IMR-90 (cell line): ENCODE data around the gene APBB1IP. TPM values are rescaled to one million over a fixed set of nuclear protein-coding genes. Genes with fewer than 3 reads are reported as not detected.

Source experiments
- ATAC-seq: fragments of 200-7000 bp; cut with Tn5 transposase; 2 replicates; pipeline ENCODE4 v1.9.1; 2020; ENCODE audit warnings: low read depth, mild to moderate bottlenecking, moderate library complexity
- BruUV-seq: library from RNA; stranded (reverse); fragments of 400-500 nt; replicated peaks from 2 replicates; lab custom pipeline; 2021; lab: Mats Ljungman, UMichigan
- CTCF ChIA-PET: fragments of 300-600 bp; formaldehyde crosslinking; extraction: SDS; loops from one replicate; lab custom pipeline; 2021; ENCODE audit warnings: antibody characterized with exemption; lab: Yijun Ruan, JAX
- POLR2A ChIA-PET: fragments of 300-600 bp; sonication (Branson Sonifier 250); formaldehyde crosslinking; loops from one replicate; lab custom pipeline; 2022; ENCODE audit warnings: antibody characterized with exemption; ENCODE audit not compliant: unreplicated experiment; lab: Charles Lee
- DNase-seq: peaks from one replicate; pipeline ENCODE4 v3.0.0; 2013
- H2AFZ ChIP-seq: replicated peaks from 2 replicates; pipeline ENCODE3; 2013; ENCODE audit warnings: low read length, mild to moderate bottlenecking; ENCODE audit not compliant: poor library complexity
- H2AK5ac ChIP-seq: 2 replicates; pipeline ENCODE4 v1.6.1; 2013; ENCODE audit warnings: low read depth, low read length, inconsistent platforms
- H2AK9ac ChIP-seq: replicated peaks from 2 replicates; pipeline ENCODE3; 2013; ENCODE audit warnings: mild to moderate bottlenecking, low read depth, low read length, moderate library complexity; ENCODE audit not compliant: poor library complexity
- H2BK120ac ChIP-seq: 2 replicates; pipeline ENCODE4 v1.6.1; 2013; ENCODE audit warnings: low read depth, low read length, inconsistent platforms
- H2BK15ac ChIP-seq: 3 replicates; pipeline ENCODE4 v1.6.1; 2013; ENCODE audit warnings: low read depth, low read length, inconsistent platforms
- H2BK20ac ChIP-seq: 2 replicates; pipeline ENCODE4 v1.6.1; 2013; ENCODE audit warnings: low read depth, mild to moderate bottlenecking, inconsistent platforms, low read length, moderate library complexity
- H2BK5ac ChIP-seq: 2 replicates; pipeline ENCODE4 v1.6.1; 2013; ENCODE audit warnings: mild to moderate bottlenecking, low read depth, low read length, inconsistent platforms; ENCODE audit not compliant: poor library complexity, severe bottlenecking
- H3K14ac ChIP-seq: replicated peaks from 2 replicates; pipeline ENCODE4 v1.6.1; 2013; ENCODE audit warnings: low read depth, low read length, inconsistent platforms
- H3K18ac ChIP-seq: 2 replicates; pipeline ENCODE4 v1.6.1; 2013; ENCODE audit warnings: low read depth, low read length, control low read depth
- H3K23ac ChIP-seq: 2 replicates; pipeline ENCODE4 v1.6.1; 2013; ENCODE audit warnings: low read depth, low read length, inconsistent platforms
- H3K27ac ChIP-seq: 2 replicates; pipeline ENCODE4 v1.5.1; 2013; ENCODE audit warnings: mild to moderate bottlenecking, control low read depth, low read length; ENCODE audit not compliant: insufficient read depth
- H3K27me3 ChIP-seq: 2 replicates; pipeline ENCODE4 v1.6.1; 2013; ENCODE audit warnings: low read length; ENCODE audit not compliant: control insufficient read depth, insufficient read depth
- H3K36me3 ChIP-seq: 2 replicates; pipeline ENCODE4 v1.6.1; 2013; ENCODE audit warnings: low read length, mixed read lengths; ENCODE audit not compliant: control insufficient read depth, insufficient read depth
- H3K4ac ChIP-seq: 2 replicates; pipeline ENCODE4 v1.6.1; 2013; ENCODE audit warnings: low read depth, low read length, inconsistent platforms
- H3K4me1 ChIP-seq: 2 replicates; pipeline ENCODE4 v1.6.1; 2013; ENCODE audit warnings: low read length, mixed read lengths; ENCODE audit not compliant: control insufficient read depth, insufficient read depth
- H3K4me2 ChIP-seq: 2 replicates; pipeline ENCODE4 v1.6.1; 2013; ENCODE audit warnings: low read depth, mild to moderate bottlenecking, control low read depth, low read length, moderate library complexity
- H3K4me3 ChIP-seq: 2 replicates; pipeline ENCODE4 v1.5.1; 2013; ENCODE audit warnings: low read depth, mild to moderate bottlenecking, control low read depth, low read length, moderate library complexity; ENCODE audit not compliant: insufficient read depth
- H3K56ac ChIP-seq: 2 replicates; pipeline ENCODE4 v1.6.1; 2013; ENCODE audit warnings: low read length, inconsistent platforms; ENCODE audit not compliant: insufficient read depth; ENCODE audit errors: extremely low read depth
- H3K79me1 ChIP-seq, 2 experiments: 2 replicates each; pipeline ENCODE4 v1.6.1; 2013; ENCODE audit warnings: low read length in 2 of 2, inconsistent platforms in 1 of 2, low read depth in 1 of 2
- H3K9ac ChIP-seq: 2 replicates; pipeline ENCODE4 v1.6.1; 2013; ENCODE audit warnings: low read depth, low read length, control low read depth
- H3K9me1 ChIP-seq: 2 replicates; pipeline ENCODE4 v1.6.1; 2013; ENCODE audit warnings: low read length, inconsistent platforms; ENCODE audit not compliant: insufficient read depth
- H3K9me3 ChIP-seq: 2 replicates; pipeline ENCODE4 v1.6.1; 2013; ENCODE audit warnings: low read length; ENCODE audit not compliant: control insufficient read depth, insufficient read depth
- H4K20me1 ChIP-seq: 2 replicates; pipeline ENCODE4 v1.6.1; 2013; ENCODE audit warnings: low read length, inconsistent platforms; ENCODE audit not compliant: insufficient read depth
- H4K5ac ChIP-seq: 2 replicates; pipeline ENCODE4 v1.6.1; 2013; ENCODE audit warnings: mild to moderate bottlenecking, low read depth, low read length, control low read depth
- H4K8ac ChIP-seq, 2 experiments: 2 replicates each; pipeline ENCODE4 v1.6.1; 2013; ENCODE audit warnings: low read depth in 2 of 2, low read length in 2 of 2, control low read depth in 1 of 2, inconsistent platforms in 1 of 2
- H4K91ac ChIP-seq: 2 replicates; pipeline ENCODE4 v1.6.1; 2013; ENCODE audit warnings: low read depth, low read length, inconsistent platforms; ENCODE audit not compliant: insufficient read depth
- BHLHE40 ChIP-seq: fragments of 150-350 bp; IDR thresholded peaks from 2 replicates; pipeline ENCODE4 v1.6.1; 2016; ENCODE audit warnings: mild to moderate bottlenecking, low read depth, low read length
- CEBPB ChIP-seq: IDR thresholded peaks from 2 replicates; pipeline ENCODE4 v1.6.1; 2012; ENCODE audit warnings: low read depth, low read length, improper control_type of control experiment
- CHD1 ChIP-seq: IDR thresholded peaks from 2 replicates; pipeline ENCODE4 v1.6.1; 2012; ENCODE audit warnings: low read depth, low read length, improper control_type of control experiment
- ELK1 ChIP-seq: fragments of 150-350 bp; IDR thresholded peaks from 2 replicates; pipeline ENCODE4 v1.6.1; 2016; ENCODE audit warnings: low read depth, mild to moderate bottlenecking, low read length, moderate library complexity, borderline replicate concordance
- FOS ChIP-seq: fragments of 150-350 bp; IDR thresholded peaks from 2 replicates; pipeline ENCODE4 v1.6.1; 2016; ENCODE audit warnings: low read depth, low read length
- MAFK ChIP-seq: IDR thresholded peaks from 2 replicates; pipeline ENCODE4 v1.6.1; 2012; ENCODE audit warnings: low read depth, low read length, improper control_type of control experiment
- MAZ ChIP-seq: IDR thresholded peaks from 2 replicates; pipeline ENCODE4 v1.6.1; 2012; ENCODE audit warnings: low read depth, mild to moderate bottlenecking, low read length, improper control_type of control experiment, moderate library complexity, borderline replicate concordance
- MXI1 ChIP-seq: IDR thresholded peaks from 2 replicates; pipeline ENCODE4 v1.6.1; 2012; ENCODE audit warnings: low read depth, mild to moderate bottlenecking, low read length, moderate library complexity, borderline replicate concordance
- NFE2L2 ChIP-seq: fragments of 150-350 bp; IDR thresholded peaks from 2 replicates; pipeline ENCODE4 v1.6.1; 2016; ENCODE audit warnings: low read depth, mild to moderate bottlenecking, low read length
- POLR2A ChIP-seq: IDR thresholded peaks from 2 replicates; pipeline ENCODE4 v1.6.1; 2012; ENCODE audit warnings: mild to moderate bottlenecking, low read depth, low read length
- RAD21 ChIP-seq: IDR thresholded peaks from 2 replicates; pipeline ENCODE4 v1.6.1; 2012; ENCODE audit warnings: low read length, improper control_type of control experiment
- RCOR1 ChIP-seq: IDR thresholded peaks from 2 replicates; pipeline ENCODE4 v1.6.1; 2012; ENCODE audit warnings: mild to moderate bottlenecking, low read length, improper control_type of control experiment; ENCODE audit not compliant: insufficient replicate concordance
- RFX5 ChIP-seq: IDR thresholded peaks from 2 replicates; pipeline ENCODE4 v1.8.0; 2012; ENCODE audit warnings: low read depth, mild to moderate bottlenecking, low read length, moderate library complexity
- SMC3 ChIP-seq: fragments of 150-350 bp; IDR thresholded peaks from 2 replicates; pipeline ENCODE4 v1.6.1; 2016; ENCODE audit warnings: low read depth, mild to moderate bottlenecking, antibody characterized with exemption, low read length, moderate library complexity
- whole genome bisulfite sequencing, 2 experiments: methylation state at CpG; one replicate each; pipeline versions ENCODE4 v1.1.5 to v1.1.7; 2013; ENCODE audit warnings: missing lambda C conversion rate in 2 of 2; ENCODE audit not compliant: insufficient read length in 1 of 2; ENCODE audit errors: extremely low coverage in 2 of 2; 5-methylcytosine and 5-hydroxymethylcytosine counted together
- dilution Hi-C: fragments of 300-500 bp; cut with HindIII; formaldehyde crosslinking; loops from one replicate; pipeline ENCODE4 v1.14.3; 2018; ENCODE audit warnings: low sequenced_read_pairs; ENCODE audit not compliant: unreplicated experiment
- in situ Hi-C: fragments of 300-500 bp; cut with MboI; formaldehyde crosslinking; loops from 3 replicates; pipeline ENCODE4 v1.14.3; 2019; ENCODE audit warnings: low sequenced_read_pairs, inconsistent platforms, mixed read lengths
- intact Hi-C: fragments of 100-400 bp; cut with micrococcal nuclease; formaldehyde crosslinking; loops from 2 replicates; pipeline ENCODE4 v1.10.0; 2022
- polyA plus RNA-seq, 3 experiments: library from polyadenylated mRNA; depleted of rRNA; stranded (reverse); fragments of >200 nt; gene quantifications; 2 replicates each; pipeline ENCODE4 v1.2.3, GENCODE V29; 2012; ENCODE audit warnings: low replicate concordance in 1 of 3
- total RNA-seq: library from RNA; depleted of rRNA; stranded (reverse); fragments of >200 nt; gene quantifications from 2 replicates; pipeline ENCODE4 v1.2.3, GENCODE V29; 2012
- TF ChIP-seq, protein P1 (sequence below): fragments of 150-350 bp; IDR thresholded peaks from 2 replicates; pipeline ENCODE4 v1.6.1; 2017; ENCODE audit warnings: mild to moderate bottlenecking, antibody characterized with exemption, low read length, low read depth
- TF ChIP-seq, protein P2 (sequence below): conservative IDR thresholded peaks from 2 replicates; pipeline ENCODE4 v1.5.1; 2012; ENCODE audit warnings: mild to moderate bottlenecking, low read depth, low read length, improper control_type of control experiment

Gene APBB1IP
- total and polyA plus RNA-seq, 2 of the 4 experiments (the other 2 are of a cell fraction), result not detected

DNA sequence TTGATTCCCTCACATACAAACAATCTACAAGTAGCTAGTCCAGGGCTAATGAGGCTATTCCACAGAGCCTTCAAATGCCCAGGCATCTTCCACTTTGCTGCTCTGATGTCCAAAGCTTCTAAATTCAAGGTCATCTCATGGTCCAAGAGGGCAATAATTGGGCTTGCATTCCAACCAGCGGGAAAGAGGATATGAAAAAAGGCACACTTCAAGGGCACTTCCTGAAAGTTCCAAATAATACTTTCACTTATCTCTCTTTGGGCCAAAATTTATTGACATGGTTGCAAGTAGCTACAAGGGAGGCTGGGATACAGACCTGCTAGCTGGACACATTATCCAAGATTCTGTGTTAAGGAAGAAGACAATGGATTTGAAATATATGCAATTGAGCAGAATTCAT is 25.2 kb upstream of the APBB1IP start:
- CTCF ChIA-PET, result no interaction called here
- TF ChIP-seq NFE2L2 (no peak), MAFK (no peak), RFX5 (no peak), SMC3 (no peak), MXI1 (no peak), CHD1 (no peak), ELK1 (no peak), CEBPB (no peak), POLR2A (no peak), BHLHE40 (no peak), RAD21 (no peak), FOS (no peak), MAZ (no peak), RCOR1 (no peak)
- TF ChIP-seq, protein P1, sequence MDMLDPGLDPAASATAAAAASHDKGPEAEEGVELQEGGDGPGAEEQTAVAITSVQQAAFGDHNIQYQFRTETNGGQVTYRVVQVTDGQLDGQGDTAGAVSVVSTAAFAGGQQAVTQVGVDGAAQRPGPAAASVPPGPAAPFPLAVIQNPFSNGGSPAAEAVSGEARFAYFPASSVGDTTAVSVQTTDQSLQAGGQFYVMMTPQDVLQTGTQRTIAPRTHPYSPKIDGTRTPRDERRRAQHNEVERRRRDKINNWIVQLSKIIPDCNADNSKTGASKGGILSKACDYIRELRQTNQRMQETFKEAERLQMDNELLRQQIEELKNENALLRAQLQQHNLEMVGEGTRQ, result no peak
- TF ChIP-seq, protein P2, sequence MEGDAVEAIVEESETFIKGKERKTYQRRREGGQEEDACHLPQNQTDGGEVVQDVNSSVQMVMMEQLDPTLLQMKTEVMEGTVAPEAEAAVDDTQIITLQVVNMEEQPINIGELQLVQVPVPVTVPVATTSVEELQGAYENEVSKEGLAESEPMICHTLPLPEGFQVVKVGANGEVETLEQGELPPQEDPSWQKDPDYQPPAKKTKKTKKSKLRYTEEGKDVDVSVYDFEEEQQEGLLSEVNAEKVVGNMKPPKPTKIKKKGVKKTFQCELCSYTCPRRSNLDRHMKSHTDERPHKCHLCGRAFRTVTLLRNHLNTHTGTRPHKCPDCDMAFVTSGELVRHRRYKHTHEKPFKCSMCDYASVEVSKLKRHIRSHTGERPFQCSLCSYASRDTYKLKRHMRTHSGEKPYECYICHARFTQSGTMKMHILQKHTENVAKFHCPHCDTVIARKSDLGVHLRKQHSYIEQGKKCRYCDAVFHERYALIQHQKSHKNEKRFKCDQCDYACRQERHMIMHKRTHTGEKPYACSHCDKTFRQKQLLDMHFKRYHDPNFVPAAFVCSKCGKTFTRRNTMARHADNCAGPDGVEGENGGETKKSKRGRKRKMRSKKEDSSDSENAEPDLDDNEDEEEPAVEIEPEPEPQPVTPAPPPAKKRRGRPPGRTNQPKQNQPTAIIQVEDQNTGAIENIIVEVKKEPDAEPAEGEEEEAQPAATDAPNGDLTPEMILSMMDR, result no peak

More for the DNA sequence above, 25.2 kb upstream of the APBB1IP start:
- Histone ChIP-seq H3K27me3 (no peaks in the 10 kb centered on the region), H3K79me1 (no peaks in the 10 kb centered on the region), H3K9ac (no peak overlapping the region), H4K8ac (no peak overlapping the region), H3K18ac (no peak overlapping the region), H2BK5ac (no peak overlapping the region), H3K23ac (no peak overlapping the region), H3K4me3 (no peak overlapping the region), H2AFZ (no peak overlapping the region), H2BK15ac (no peak overlapping the region), H4K91ac (no peak overlapping the region), H4K20me1 (no peaks in the 10 kb centered on the region), H2AK5ac (no peak overlapping the region), H3K27ac (no peak overlapping the region), H3K9me1 (no peaks in the 10 kb centered on the region), H2AK9ac (no peak overlapping the region), H3K4me1 (no peaks in the 10 kb centered on the region), H4K5ac (no peak overlapping the region), H3K4ac (no peak overlapping the region), H3K14ac (no peak overlapping the region), H3K4me2 (no peak overlapping the region), H2BK20ac (no peak overlapping the region), H3K56ac (no peak overlapping the region), H3K9me3 (peaks cover 21% of the 10 kb centered on the region), H2BK120ac (no peak overlapping the region), H3K36me3 (no peaks in the 10 kb centered on the region)
- no peak for DNase-seq
- dilution Hi-C loops, result no loop called here
- in situ Hi-C loops, result no loop called here
- no CpG with 5 or more reads among the region's 1 CpG for WGBS, 2 experiments
- no peak for ATAC-seq
- intact Hi-C loops, result no loop called here
- POLR2A ChIA-PET, result no interaction called here
- no TSS peak for BruUV-seq
